GM20431 (cell line): ENCODE data around the gene VSTM1.

Experiments used
- in situ Hi-C: fragments of 300-500 bp; cut with MseI, MboI; formaldehyde crosslinking; loops from one replicate; pipeline ENCODE4 v1.15.0; 2020; ENCODE audit warnings: low sequenced_read_pairs; ENCODE audit not compliant: unreplicated experiment

The VSTM1 gene

DNA sequence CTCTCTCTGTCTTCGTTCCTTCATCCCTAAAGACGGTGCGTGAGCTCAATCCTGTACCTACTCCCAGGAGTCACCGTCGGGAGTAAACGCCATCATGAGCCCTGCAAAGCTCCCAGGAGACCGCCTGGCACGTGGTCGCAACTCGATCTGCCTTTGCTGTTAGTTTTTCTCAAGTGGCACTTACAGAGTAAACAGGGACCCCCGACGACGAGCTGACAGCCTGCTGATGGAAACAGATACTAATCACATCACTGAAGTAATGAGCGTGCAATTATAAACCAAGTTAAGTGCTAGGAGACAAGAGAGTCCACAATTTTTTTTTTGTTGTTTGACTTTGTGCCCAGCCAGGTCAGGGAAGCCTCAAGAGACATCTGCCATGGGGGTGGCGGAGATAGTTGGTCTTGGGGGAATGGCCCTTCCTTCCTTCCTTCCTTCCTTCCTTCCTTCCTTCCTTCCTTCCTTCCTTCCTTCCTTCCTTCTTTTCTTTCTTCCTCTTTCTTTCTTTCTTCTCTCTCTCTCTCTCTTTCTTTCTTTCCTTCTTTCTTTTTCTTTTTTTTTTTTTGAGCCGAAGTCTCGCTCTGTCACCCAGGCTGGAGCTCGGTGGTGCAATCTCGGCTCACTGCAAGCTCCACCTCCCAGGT, 48.7 kb downstream of the VSTM1 start:
- in situ Hi-C loops = no loop called here

DNA sequence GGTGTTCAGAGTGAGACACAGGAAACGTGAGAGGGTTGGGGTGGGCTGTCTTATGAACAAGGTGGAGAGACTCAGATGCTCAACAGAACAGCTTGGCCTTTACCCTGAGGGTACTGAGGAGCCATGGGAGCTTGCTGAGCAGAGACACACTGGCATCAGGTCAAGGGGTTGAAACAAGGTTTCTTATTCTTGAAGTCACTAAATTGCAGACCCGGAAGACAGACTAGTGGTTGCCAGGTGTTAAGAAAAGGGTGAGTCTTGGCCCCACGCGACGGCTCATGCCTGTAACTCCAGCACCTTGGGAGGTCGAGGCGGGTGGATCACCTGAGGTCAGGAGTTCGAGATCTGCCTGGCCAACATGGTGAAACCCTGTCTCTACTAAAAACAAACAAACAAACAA, 49.8 kb downstream of the VSTM1 start:
- in situ Hi-C loops = no loop called here

DNA sequence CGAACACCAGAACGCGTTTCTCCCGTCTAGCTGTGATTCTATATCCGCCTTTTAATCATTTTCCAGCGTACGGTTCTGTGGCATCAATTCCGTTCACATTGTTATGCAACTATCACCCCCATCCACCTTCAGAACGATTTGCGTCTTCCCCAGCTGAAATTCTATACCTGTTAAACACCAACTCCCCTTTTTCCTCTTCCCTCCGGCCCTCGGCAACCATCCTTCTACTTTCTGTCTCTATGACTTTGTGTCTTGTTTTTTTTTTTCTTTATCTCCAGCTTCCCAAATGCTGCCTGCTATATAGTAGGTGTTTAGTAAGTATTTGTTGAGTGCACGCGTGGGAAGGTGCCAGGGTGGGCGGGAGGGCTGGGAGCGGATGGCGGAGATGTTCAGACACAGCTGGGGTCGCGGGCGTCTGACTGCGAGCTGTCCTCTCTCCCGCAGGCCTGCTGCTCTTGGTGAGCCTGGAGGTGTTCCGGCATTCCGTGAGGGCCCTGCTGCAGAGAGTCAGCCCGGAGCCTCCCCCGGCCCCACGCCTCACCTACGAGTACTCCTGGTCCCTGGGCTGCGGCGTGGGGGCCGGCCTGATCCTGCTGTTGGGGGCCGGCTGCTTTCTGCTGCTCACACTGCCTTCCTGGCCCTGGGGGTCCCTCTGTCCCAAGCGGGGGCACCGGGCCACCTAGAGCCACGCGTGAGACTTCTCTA, 52.0 kb downstream of the VSTM1 start:
- in situ Hi-C loops = no loop called here

DNA sequence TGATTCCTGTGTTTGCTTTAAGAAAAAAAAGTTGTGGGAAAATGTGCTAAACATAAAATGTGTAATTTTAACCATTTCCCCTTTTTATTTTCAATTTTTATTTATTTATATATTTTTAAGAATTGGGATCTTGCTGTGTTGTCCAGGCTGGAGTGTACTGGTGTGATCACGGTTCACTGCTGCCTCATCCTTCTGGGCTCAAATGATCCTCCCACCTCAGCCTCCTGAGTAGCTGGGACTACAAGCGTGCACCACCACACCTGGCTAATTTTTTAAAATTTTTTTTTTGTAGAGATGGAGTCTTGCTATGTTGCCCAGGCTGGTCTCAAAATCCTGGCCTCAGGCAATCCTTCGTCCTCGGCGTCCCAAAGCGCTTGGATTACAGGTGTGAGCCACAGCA, 53.2 kb downstream of the VSTM1 start:
- in situ Hi-C loops = no loop called here

DNA sequence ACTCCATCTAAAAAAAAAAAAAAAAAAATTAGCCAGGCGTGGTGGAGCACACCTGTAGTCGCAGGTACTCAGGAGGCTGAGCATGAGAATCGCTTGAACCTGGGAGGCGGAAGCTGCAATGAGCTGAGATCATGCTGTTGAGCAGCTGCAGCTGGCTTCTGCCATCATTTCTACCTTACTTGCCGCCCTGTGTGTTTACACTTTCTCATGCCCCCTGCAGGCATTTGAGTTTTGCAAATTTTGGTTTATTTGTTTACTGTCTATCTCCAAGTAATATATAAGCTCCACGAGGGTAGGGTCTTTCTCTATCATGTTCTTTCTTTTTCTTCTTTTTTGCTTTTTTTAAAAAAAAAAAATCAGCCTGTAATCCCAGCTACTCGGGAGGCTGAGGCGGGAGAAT, 54.3 kb downstream of the VSTM1 start:
- in situ Hi-C loops = no loop called here

DNA sequence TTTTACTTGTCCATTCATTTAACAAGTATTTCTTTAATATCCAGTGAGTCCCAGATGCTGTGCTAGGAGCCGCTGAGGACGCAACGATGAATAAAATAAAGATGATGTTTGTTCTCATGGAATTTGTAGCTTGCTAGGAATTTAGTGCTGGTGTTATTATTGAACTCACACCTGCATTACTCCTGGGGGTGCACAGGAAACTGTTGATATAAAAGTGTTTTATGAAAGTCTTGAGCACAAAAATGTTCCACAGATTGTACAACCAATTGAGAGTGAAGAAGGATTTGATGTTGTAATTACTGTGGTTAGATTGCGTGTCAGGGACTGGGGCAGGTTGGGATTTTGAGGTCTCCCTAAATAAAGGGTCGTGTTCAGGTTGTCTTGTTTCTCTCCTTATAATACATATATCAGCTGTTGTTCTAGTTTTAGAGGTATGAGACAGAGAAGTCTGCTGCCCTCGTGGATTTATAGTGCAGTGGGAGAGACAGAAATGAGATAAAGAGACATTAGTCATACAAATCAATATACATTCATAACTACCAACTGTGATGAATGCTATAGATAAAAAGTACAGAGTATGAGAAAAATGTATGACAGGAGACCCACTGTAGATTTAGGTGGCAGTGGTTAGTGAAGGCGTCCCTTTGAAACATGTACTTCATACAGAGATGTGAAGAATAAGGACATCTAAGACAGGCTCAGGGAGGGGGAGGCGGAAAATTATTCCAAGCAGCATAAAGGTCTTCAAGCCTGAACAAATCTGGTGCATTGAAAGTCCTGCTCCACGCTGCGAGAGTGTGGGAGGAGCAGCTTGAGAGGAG, 61.0 kb downstream of the VSTM1 start:
- in situ Hi-C loops = no loop called here

DNA sequence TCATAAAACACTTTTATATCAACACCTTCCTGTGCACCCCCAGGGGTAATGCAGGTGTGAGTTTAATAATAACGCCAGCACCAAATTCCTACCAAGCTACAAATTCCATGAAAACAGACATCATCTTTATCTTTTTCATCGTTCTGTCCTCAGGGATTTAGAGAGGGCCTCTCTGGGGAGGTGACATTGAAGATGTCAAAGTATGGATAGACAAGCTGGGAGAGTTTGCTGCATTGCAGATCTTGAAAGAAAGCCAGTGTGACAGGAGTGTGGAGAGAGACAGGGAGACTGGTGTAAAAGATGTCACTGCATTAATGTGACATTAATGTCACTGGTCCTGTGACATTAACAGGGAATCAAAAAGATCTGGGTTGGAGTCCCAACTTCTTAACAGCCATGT, 62.2 kb downstream of the VSTM1 start:
- in situ Hi-C loops = no loop called here

DNA sequence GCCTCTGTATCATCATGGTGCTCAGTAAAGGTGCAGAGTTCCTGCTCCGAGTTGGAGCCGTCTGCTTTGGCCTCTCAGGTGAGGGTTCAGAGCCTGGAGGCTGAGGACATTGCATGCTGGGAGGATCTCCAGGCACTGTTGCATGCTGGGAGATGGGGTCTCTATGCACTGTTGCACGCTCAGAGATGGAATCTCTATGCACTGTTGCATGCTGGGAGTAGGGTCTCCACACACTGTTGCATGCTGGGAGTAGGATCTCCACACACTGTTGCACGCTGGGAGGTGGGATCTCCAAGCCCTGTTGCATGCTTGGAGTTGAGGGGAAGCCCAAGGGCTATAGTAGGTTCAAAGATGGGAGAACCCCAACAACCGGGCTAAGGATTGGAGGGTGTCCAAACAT, 64.0 kb downstream of the VSTM1 start:
- in situ Hi-C loops = no loop called here

DNA sequence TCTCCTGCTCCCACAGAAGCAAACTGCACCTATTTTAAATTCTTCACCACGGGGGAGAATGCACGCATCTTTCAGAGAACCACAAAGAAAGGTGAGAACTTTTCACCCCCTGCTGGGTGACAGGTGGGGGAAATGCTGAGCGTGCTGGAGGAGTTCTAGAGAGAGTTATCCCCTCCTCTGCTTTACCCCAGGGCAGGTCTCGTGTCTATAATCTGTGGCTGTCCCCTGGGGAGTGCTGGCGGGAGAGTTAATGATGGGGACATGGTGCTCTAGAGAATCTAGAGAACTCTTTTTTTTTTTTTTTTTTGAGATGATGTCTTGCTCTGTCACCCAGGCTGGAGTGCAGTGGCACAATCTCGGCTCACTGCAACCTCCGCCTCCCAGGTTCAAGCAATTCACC, 65.5 kb downstream of the VSTM1 start:
- in situ Hi-C loops = no loop called here

DNA sequence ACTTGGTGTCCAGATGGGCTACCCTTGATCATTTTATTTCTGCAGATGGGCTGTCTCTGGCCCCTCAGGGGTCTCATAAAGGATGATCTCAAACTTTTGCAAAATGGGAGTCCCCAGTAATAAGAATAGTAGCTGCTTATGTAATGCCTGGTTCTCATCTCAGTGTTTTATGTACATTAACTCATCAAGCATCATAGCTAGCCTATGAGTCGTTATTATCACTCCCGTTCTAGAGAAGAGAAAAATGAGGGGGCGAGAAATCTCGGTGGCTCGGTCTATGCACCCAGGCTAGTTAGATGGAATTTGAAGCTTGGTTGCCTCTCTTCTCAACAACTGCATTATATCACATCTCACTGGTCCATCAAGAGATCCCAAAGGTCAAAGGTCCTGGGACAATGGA, 68.9 kb downstream of the VSTM1 start:
- in situ Hi-C loops = no loop called here

DNA sequence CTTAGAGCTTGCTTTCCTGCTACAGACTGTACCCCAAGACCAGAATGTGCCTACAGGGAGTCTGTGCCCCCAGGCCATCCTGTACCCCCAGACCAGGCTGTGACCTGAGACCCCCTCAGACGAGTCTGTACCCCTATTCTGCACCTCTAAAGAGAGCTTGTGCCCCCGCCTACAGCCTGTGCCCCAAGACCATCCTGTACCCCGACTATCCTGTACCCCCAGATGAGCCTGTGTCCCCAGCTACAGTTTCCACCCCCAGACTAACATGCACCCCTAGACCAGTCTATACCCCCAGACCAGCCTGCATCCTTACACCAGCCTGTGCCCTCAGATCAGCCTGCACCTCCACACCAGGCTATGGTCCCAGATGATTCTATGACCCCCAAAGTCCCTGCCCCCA, 70.2 kb downstream of the VSTM1 start:
- in situ Hi-C loops = no loop called here

DNA sequence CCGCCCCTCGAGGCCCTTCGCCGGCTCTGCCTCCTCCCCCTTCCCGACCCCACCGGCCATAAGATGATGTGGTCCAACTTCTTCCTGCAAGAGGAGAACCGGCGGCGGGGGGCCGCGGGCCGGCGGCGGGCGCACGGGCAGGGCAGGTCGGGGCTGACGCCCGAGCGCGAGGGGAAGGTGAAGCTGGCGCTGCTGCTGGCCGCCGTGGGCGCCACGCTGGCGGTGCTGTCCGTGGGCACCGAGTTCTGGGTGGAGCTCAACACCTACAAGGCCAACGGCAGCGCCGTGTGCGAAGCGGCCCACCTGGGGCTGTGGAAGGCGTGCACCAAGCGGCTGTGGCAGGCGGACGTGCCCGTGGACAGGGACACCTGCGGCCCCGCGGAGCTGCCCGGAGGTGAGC, 70.9 kb downstream of the VSTM1 start:
- in situ Hi-C loops = no loop called here

DNA sequence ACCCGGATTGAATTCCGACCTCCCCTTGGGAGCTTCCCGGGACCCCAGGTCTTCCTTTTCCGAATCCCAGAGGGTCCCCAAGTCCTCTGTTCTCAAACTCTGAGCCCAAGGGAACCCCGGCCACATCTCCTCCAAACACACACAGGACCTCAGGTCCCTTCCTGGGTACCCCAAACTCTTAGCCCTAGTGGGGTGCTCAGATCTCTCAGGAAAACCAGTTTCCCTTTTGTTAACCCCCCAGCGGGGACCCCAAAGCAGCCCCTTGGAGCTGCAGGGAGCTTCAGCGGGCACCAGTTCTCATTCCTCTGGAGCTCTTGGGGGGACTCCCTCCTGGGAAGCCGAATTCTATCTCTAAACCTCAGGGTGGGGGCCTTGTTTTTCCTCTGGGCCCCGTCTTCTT, 71.5 kb downstream of the VSTM1 start:
- in situ Hi-C loops = no loop called here

DNA sequence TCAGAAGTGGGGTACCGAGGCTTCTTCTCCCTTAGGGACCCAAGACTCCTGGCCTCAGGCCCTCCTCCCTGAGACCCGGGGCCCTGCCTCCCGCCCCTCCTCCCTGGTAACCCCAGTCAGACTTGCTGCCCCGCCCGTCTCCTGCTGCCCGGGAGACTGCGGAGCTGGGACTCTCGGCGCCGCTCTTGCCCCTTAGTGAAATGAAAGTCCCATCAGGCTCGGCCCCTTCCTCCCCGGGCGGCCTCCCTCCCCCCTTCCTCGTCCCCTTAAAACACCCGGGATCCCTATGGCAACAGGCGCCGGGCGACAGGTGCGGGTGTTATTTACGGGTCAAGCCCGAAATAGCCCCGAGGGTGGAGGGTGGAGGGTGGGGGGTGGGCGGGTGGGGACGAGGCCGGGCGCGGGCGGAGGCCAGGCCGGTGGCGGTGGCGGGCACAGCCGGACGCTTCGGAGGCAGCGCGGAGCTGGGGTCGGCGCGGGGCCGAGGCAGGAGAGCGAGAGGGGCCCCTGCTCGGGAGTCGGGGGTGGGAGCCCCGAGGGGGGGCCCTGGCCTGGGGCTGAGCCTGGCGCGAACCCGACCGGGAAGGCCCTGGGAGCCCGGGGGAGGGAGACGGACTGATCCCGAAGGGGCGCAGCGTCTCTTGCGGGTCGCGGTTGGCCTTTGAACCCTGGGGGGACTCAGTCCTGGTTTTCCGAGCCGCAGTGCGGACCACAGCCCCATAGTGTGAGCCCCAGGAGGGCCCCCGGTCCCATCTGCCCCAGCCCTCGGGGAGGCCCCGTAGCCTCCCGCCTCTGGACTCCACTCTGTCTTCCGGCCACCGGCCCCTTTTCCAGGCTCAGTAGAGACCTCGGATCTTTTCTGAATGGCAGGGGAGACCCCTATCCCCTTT, 72.2 kb downstream of the VSTM1 start, which contains the start of gene CACNG6:
Gene CACNG6, plus strand, starts transcription at position 414 of the 890 bp plus-strand sequence. CDS start 1,241 bp downstream, outside the sequence.
- in situ Hi-C loops = no loop called here
